HG03354 (cell line): Measurements from ENCODE around the gene C5orf15.

Experiments used
- ATAC-seq: cut with Tn5 transposase; IDR thresholded peaks from one replicate; pipeline ENCODE4 v1.9.1; 2021; ENCODE audit warnings: mild to moderate bottlenecking; ENCODE audit not compliant: unreplicated experiment, poor library complexity, severe bottlenecking

C5orf15 gene

DNA sequence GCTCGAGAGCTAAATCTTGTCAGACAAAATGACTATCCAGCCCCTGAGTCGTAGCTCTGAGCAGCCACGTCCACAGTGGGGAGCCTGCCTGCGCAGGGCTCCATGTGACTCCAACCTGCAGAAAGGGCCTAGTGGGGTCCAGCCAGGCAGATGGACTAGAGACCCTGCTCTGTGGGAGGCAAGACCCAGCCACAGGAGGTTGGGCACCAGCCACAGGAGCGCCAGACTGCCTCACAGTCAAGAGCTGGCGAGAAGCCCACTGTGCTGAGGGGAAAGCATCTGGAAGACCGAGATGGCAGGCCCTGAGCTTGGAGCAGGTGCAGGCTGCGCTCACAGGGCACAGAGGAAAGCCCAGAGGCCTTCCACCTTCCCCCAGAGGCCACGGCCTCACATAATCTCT lies 61.4 kb downstream of the C5orf15 start:
- no peak for ATAC-seq

DNA sequence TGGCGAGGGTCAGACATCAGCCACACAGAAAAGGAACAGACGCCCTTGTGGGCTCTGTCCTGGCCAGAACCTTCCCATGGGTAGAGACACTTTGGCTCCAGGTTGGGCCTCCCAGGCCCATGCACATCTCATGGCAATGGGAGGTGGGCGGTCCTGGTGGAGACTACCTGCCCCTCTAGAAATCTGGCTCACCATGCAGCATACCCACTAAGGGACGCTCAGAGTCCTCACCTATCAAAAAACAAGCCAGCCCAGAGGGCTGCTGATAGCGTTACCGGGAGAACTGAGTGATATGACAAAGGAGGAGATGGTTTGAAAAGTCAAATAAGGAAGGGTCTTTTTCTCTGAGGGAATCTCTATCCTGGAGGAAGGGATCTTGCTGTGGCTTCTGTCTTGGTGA lies 62.1 kb downstream of the C5orf15 start:
- ATAC-seq, result no peak
